AG09309 (cell line): ENCODE data around the gene ABLIM2.

Source experiments
- DNase-seq: peaks from one replicate; pipeline ENCODE4 v3.0.0-alpha.2; 2010; ENCODE audit warnings: low read depth
- H3K4me3 ChIP-seq: 2 replicates; pipeline ENCODE4 v1.5.1; 2011; ENCODE audit warnings: mild to moderate bottlenecking, low read depth, low read length, moderate library complexity; ENCODE audit not compliant: control insufficient read depth
- CTCF ChIP-seq: IDR thresholded peaks from 2 replicates; pipeline ENCODE4 v1.5.1; 2011; ENCODE audit warnings: mild to moderate bottlenecking, low read depth, low read length, inconsistent platforms; ENCODE audit not compliant: insufficient read depth, control insufficient read depth; ENCODE audit errors: missing control alignments

Gene ABLIM2

GRCh38 chr4:8033067-8033755 is 125.4 kb downstream of the ABLIM2 start:
- no peak for DNase-seq
- no peak overlapping the region for H3K4me3 ChIP-seq
- no peak for TF ChIP-seq CTCF

DNA sequence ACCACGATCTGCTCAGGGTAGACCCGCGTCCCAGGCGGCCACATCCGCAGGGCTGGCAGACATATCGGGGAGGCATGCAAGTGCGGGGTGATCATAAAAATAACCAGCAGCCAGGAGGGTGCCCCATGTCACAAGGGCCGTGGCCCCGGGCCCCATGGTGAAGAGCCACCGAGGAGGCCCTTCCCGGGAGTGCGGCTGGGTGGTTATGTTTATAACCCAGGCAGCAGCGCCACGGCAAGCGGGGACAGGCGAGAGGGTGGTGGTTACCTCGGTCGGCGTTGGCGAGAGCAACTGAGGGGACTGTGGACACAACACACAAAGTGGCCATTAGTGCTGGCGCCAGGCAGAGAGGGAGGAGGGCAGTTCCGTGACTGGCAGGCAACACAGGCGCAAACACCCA is 126.2 kb downstream of the ABLIM2 start:
- TF ChIP-seq CTCF = no peak
- H3K4me3 ChIP-seq = no peak overlapping the region
- DNase-seq = no peak

- TF ChIP-seq CTCF = no peak
- no peak for DNase-seq
- no peak overlapping the region for H3K4me3 ChIP-seq
These were observed 128.4 kb downstream of the ABLIM2 start for GRCh38 chr4:8030121-8030781.

GRCh38 chr4:8029689-8030088 is 128.9 kb downstream of the ABLIM2 start:
- no peak for TF ChIP-seq CTCF
- no peak for DNase-seq

DNA sequence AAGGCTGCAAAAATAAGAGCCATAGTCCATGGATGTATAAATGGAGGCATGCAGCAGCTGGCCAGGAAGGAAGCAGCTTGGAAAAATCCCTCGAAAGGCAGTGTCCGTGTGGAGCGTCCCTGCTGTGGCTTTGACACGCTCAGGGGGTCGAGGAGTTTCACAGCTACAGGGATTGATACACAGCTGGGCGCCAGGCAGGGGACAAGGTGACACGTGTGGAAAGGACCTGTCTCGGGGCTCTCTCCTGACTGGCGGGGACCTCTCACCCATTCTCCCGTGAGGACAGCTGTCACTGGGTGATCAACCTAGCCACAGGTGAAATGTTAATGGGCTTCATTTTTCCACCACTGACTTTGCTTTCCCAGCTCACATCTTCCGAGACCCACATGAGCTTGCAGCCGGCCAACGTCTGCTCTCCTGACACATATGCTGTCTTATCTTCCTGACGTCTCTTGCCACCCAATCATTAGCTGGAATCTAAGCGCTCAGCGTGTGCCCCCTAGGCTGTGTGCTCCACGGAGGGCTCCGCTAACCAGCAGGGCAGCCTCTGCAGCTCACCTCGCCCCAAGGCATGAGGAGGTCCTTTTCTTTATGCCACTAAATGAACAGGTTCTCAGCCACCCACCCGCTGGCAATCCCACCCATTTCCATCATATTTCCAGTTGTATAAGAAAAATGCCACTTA is 129.6 kb downstream of the ABLIM2 start:
- H3K4me3 ChIP-seq = no peak overlapping the region
- no peak for DNase-seq
- no peak for TF ChIP-seq CTCF

More at GRCh38 chr4:8029689-8030088, 128.9 kb downstream of the ABLIM2 start:
- H3K4me3 ChIP-seq = no peak overlapping the region

DNA sequence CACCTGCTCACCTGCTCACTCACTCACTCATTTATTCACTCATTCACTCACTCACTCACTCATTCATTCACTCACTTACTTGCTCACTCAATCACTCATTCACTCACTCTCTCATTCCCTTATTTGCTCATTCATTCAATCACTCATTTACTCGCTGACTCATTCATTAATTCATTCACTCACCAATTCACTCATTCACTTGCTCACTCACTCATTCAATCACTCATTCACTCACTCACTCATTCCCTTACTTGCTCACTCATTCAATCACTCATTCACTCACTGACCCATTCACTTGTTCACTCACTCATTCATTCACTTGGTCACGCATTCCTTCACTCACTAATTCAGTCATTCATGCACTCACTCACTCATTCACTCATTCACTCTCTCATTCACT is 130.2 kb downstream of the ABLIM2 start:
- no peak for TF ChIP-seq CTCF
- H3K4me3 ChIP-seq = no peak overlapping the region
- no peak for DNase-seq
